AG10803 (cell line): ENCODE measurements around the gene TMEM163.

Experiments
- DNase-seq: peaks from one replicate; pipeline ENCODE4 v3.0.0; 2010; ENCODE audit warnings: low read depth
- H3K4me3 ChIP-seq: 2 replicates; pipeline ENCODE4 v1.5.1; 2011; ENCODE audit warnings: mild to moderate bottlenecking, low read length, control low read depth
- TF ChIP-seq, protein P1 (sequence below): conservative IDR thresholded peaks from 2 replicates; pipeline ENCODE4 v1.5.1; 2011; ENCODE audit warnings: mild to moderate bottlenecking, low read length, control low read depth, inconsistent platforms

The TMEM163 gene

DNA sequence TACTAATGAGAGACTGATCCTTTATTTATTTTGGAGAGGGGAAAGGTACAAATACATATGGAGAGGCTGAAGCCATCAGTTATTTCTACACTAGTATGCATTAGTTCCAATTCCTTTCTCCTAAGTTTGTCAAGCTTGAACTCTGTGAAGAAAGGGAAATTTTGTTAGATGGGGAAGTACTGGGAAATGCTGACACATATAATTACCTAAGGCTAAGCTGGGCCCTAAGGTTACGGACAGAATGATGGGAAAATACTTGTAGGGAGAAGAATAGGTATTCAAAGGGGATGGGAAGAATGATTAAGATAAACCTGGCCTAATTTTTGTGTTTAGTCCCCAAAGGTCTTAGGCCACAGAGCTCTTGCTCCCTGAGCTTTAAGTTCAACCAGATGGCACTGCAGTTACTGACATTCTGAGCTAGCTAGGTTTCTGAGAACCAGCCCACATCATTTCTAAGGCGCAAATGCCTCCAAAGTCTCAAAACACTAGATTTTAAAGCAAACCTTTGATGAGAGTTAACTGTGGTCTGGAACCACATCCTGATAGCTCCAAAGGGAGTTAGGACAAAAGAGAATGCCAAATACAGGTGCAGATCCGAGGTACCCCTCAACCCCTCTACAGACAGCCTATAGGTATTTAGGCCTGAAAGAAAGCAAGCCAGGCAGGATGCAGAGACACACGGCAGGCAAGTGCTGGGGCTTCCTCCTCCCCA is 2.7 kb downstream of the TMEM163 start:
- no peak for DNase-seq
- H3K4me3 ChIP-seq, result no peak overlapping the region
- TF ChIP-seq, protein P1, sequence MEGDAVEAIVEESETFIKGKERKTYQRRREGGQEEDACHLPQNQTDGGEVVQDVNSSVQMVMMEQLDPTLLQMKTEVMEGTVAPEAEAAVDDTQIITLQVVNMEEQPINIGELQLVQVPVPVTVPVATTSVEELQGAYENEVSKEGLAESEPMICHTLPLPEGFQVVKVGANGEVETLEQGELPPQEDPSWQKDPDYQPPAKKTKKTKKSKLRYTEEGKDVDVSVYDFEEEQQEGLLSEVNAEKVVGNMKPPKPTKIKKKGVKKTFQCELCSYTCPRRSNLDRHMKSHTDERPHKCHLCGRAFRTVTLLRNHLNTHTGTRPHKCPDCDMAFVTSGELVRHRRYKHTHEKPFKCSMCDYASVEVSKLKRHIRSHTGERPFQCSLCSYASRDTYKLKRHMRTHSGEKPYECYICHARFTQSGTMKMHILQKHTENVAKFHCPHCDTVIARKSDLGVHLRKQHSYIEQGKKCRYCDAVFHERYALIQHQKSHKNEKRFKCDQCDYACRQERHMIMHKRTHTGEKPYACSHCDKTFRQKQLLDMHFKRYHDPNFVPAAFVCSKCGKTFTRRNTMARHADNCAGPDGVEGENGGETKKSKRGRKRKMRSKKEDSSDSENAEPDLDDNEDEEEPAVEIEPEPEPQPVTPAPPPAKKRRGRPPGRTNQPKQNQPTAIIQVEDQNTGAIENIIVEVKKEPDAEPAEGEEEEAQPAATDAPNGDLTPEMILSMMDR, result no peak

DNA sequence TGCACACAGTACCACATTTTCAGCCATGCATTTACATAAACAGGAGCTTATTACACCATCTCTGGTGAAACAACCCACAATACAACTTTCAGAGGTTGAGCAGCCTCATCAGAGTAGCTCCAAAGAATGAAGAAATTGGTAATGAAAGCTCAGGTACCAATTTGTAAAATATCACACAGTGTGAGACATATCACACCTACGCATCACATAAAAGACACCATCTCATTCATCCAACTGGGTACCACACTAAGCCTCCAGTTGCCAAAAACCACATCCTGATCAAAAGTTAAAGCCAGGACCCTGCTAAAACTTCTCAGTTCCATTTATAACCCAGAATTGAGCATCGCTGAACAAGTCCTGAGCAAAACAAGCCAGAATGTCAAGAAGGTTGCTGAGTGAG is 4.6 kb downstream of the TMEM163 start:
- TF ChIP-seq, protein P1, result no peak
- no peak for DNase-seq

DNA sequence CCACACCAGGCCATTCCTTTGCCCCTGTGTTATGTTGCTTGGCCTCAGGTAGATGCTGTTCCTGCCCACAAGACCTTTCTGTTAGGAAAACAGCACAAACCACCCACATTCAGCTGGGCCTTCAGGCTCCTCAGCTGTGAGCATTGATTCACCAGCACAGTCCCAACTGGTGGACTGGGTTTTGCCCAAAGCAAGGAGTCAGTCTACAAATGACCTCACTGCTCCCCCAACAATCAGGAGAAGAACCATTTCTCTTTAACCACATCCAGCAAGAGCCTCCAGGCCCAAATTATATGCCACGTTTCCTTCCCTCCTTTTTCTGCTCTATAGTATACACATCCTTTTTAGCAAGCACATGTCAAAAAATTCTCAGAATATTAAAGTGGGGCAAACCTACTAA is 5.2 kb downstream of the TMEM163 start:
- TF ChIP-seq, protein P1, result no peak
- H3K4me3 ChIP-seq, result no peak overlapping the region

More for the DNA sequence above, 4.6 kb downstream of the TMEM163 start:
- H3K4me3 ChIP-seq, result no peak overlapping the region

DNA sequence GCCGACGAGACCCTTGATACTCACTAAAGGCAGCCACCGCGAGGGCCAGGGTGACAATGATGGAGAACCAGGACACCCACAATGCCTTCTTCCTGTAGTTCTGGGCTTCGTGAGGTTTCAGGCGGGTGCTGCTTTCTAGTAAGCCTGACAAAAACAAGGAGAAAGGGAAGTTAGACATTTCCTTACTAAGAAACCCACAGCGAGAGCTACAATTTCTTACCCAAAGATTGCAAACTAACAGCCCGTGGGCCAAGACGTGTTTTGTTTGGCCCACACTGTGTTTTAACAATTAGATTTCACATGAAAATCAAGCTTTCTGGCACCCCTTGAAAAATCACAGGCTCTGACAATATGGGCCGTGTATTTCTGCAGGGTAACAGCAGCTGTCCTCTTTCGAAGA is 5.6 kb downstream of the TMEM163 start:
- H3K4me3 ChIP-seq, result no peak overlapping the region
- TF ChIP-seq, protein P1, result no peak
- DNase-seq, result no peak

More for the DNA sequence above, 5.2 kb downstream of the TMEM163 start:
- no peak for DNase-seq

DNA sequence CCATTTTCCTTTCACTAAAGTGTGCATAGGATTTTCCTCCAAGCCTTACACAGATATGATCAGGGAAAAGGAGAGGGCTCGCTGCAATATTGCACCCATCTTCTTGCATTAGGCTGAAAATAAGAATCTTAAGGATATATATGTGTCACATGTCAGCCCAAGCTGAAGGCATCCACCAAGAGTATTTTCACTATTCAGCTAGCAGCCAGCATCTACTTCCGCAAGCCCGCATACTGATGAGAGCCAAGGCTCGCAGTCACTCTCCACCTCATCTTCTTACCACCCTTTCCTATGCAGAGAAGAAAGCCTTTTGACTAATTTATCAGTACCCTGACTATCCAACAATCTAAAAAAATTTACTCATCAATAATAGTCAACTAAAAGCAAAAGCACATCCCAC is 6.1 kb downstream of the TMEM163 start:
- TF ChIP-seq, protein P1, result no peak

DNA sequence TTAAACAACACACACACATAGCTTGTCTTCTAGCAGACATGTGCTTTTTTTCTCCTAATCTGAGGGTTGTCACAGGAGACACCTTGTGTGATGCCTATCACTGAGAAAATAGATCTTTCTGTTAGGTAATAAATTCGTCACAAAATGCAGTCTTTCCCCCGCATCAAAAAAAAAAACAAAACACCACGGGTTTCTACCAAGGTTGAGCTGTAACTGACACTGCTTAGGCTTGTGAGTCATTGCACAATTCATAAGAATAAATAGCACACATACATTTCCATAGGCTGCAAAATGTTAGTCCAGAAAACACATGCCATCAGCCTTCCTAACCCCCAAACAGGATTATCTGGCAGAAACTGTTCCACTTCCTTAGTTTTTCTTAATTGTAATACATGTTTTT is 6.5 kb downstream of the TMEM163 start:
- TF ChIP-seq, protein P1, result no peak
- DNase-seq, result no peak
- no peak overlapping the region for H3K4me3 ChIP-seq

More for the DNA sequence above, 6.1 kb downstream of the TMEM163 start:
- no peak overlapping the region for H3K4me3 ChIP-seq
- no peak for DNase-seq

DNA sequence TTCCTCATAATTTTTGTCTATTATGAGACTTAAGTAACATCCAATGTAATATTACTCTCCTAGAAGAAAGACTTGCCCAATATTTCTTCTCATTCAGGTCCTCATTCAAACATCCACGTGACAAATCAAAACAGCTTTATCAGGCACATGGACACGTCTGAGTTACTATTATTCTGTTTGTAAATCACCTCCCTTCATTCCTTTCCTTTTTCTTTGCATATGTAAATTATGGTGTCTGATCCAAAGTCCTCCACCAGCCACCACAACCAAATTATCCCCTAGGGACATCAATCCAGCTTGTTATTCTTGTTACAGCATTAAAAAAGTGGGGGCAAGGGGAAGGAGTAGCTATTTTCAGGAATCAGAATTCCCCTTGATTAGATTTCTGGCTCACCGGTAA is 7.1 kb downstream of the TMEM163 start:
- TF ChIP-seq, protein P1, result no peak
- H3K4me3 ChIP-seq, result no peak overlapping the region
- DNase-seq, result no peak
